ENCODE results near the gene C12orf76. TPM values are rescaled to one million over a fixed set of nuclear protein-coding genes. Genes with fewer than 3 reads are reported as not detected.
A peak's percentile ranks its signal among the peaks of the same experiment; 100 is the strongest.

Gene C12orf76
- total and polyA plus RNA-seq, 2 of the 4 experiments (the other 2 are of a cell fraction), result 5.0 to 7.1 TPM

DNA sequence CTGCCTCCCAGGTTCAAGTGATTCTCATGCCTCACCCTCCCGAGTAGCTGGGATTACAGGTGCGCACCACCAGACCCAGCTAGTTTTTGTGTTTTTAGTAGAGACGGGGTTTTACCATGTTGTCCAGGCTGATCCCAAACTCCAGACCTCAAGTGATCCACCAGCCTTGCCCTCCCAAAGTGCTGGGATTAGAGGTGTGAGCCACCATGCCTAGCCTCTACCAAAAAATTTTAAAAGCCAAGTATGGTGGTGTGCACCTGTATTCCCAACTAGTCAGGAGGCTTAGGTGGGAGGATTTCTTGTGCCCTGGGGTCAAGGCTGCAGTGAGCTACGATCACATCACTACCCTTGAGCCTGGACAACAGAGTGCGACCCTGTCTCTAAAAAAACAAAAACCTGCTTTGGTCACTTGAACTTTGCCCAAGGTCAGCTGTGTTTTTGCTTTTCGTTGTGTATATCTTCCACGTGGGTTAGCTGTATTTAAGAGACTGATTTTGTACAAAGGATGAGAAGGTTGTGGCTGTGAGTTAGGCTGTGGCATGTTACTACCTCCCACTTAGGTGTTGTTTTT lies 12.7 kb downstream of the C12orf76 start:
- Histone ChIP-seq H3K4me3 (ENCODE audit: insufficient read depth, low read depth, low read length) (no peak overlapping the region), H2AFZ (replicated peaks; ENCODE audit: low read length, poor library complexity) (no peak overlapping the region), H4K5ac (ENCODE audit: low read depth, low read length) (no peak overlapping the region), H3K36me3 (ENCODE audit: control insufficient read depth, insufficient read depth, low read length) (peaks cover 42% of the 10 kb centered on the region), H3K27ac (ENCODE audit: insufficient read depth, low read length) (no peak overlapping the region), H2BK120ac (ENCODE audit: low read depth, low read length) (no peak overlapping the region), H3K9ac (ENCODE audit: low read depth, low read length) (no peak overlapping the region), H2BK15ac (ENCODE audit: low read depth, low read length) (0 out of 3 replicates have a peak overlapping the region, but pooled peaks have one; percentile 4), H3K23ac (ENCODE audit: low read depth, low read length) (no peak overlapping the region), H2BK20ac (ENCODE audit: low read depth, low read length) (no peak overlapping the region), H3K9me3 (ENCODE audit: control insufficient read depth, insufficient read depth, low read length) (no peaks in the 10 kb centered on the region), H3K18ac (ENCODE audit: low read depth, low read length) (no peak overlapping the region), H3K14ac (replicated peaks; ENCODE audit: low read depth, low read length) (no peak overlapping the region), H3K4ac (ENCODE audit: low read depth, low read length) (no peak overlapping the region; the same call in 1 of the 2 replicates), H4K8ac (ENCODE audit: low read depth in 2 of 2, low read length in 2 of 2) (peak overlapping the region in 1 of 2 experiments; percentile 11; a peak in 1 of 4 replicates), H3K27me3 (ENCODE audit: control insufficient read depth, insufficient read depth, low read length) (no peaks in the 10 kb centered on the region), H3K4me1 (ENCODE audit: control insufficient read depth, insufficient read depth, low read length) (peaks cover 18% of the 10 kb centered on the region), H4K91ac (ENCODE audit: insufficient read depth, low read depth, low read length) (no peak overlapping the region), H4K20me1 (ENCODE audit: insufficient read depth, low read length) (peaks cover 19% of the 10 kb centered on the region), H2BK5ac (ENCODE audit: low read depth, low read length, poor library complexity, severe bottlenecking) (peak overlapping the region; percentile 24), H2AK9ac (replicated peaks; ENCODE audit: low read depth, low read length, poor library complexity) (no peak overlapping the region), H3K56ac (ENCODE audit: extremely low read depth, insufficient read depth, low read length) (no peak overlapping the region), H3K9me1 (ENCODE audit: insufficient read depth, low read length) (peaks cover 10% of the 10 kb centered on the region), H3K79me1 (ENCODE audit: low read depth in 1 of 2, low read length in 2 of 2) (peaks cover 37 to 50% of the 10 kb centered on the region in 2 experiments), H3K4me2 (ENCODE audit: low read depth, low read length) (no peak overlapping the region), H2AK5ac (ENCODE audit: low read depth, low read length) (no peak overlapping the region)
- intact Hi-C loops (cut with micrococcal nuclease) (no loop called here), dilution Hi-C loops (cut with HindIII; ENCODE audit: low sequenced_read_pairs, unreplicated experiment) (no loop called here), in situ Hi-C loops (cut with MboI; ENCODE audit: low sequenced_read_pairs) (no loop called here)
- ATAC-seq (ENCODE audit: low read depth) (no peak), DNase-seq (no peak)
- CTCF ChIA-PET, result no interaction called here
- no TSS peak for BruUV-seq (replicated peaks)
- 100% methylated on average over 1 of the region's 7 CpGs; no CpG with 5 or more reads in 1 of the 2 experiments for WGBS, 2 experiments (ENCODE audit: extremely low coverage in 2 of 2, insufficient read length in 1 of 2)
- POLR2A ChIA-PET (ENCODE audit: unreplicated experiment), result no interaction called here
- TF ChIP-seq RAD21 (IDR thresholded peaks at IDR 0.05; ENCODE audit: low read length) (no peak), CTCF (conservative IDR thresholded peaks at IDR 0.05; ENCODE audit: low read depth, low read length) (no peak), POLR2A (IDR thresholded peaks at IDR 0.05; ENCODE audit: low read depth, low read length) (no peak), NFE2L2 (IDR thresholded peaks at IDR 0.05; ENCODE audit: low read depth, low read length) (no peak), FOS (IDR thresholded peaks at IDR 0.05; ENCODE audit: low read depth, low read length) (no peak), CEBPB (IDR thresholded peaks at IDR 0.05; ENCODE audit: low read depth, low read length) (no peak)
- TF ChIP-seq, protein P1, sequence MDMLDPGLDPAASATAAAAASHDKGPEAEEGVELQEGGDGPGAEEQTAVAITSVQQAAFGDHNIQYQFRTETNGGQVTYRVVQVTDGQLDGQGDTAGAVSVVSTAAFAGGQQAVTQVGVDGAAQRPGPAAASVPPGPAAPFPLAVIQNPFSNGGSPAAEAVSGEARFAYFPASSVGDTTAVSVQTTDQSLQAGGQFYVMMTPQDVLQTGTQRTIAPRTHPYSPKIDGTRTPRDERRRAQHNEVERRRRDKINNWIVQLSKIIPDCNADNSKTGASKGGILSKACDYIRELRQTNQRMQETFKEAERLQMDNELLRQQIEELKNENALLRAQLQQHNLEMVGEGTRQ (IDR thresholded peaks at IDR 0.05; ENCODE audit: low read depth, low read length), result no peak
